Neural crest cell (in vitro differentiated cells): ENCODE measurements around the gene PMFBP1. TPM values are rescaled to one million over a fixed set of nuclear protein-coding genes. Genes with fewer than 3 reads are reported as not detected.
A peak's percentile ranks its signal among the peaks of the same experiment; 100 is the strongest.
"Not testable (repeated sequence)": the region's sequence is repeated elsewhere in the genome, so short reads cannot be mapped to it uniquely, and the experiment has no call there.

Experiments
- DNase-seq: peaks from one replicate; pipeline ENCODE4 v3.0.0; 2021; ENCODE audit warnings: low read depth, mixed read lengths, low spot score
- H3K27ac Mint-ChIP-seq: one replicate; pipeline ENCODE4 v1.8.0; 2021; ENCODE audit warnings: mild to moderate bottlenecking, mixed read lengths; ENCODE audit not compliant: unreplicated experiment
- H3K27me3 Mint-ChIP-seq: 2 replicates; pipeline ENCODE4 v1.8.0; 2021; ENCODE audit warnings: low read depth, mild to moderate bottlenecking, mixed read lengths
- H3K36me3 Mint-ChIP-seq: 2 replicates; pipeline ENCODE4 v1.8.0; 2021; ENCODE audit warnings: low read depth, mild to moderate bottlenecking, mixed read lengths
- H3K4me1 Mint-ChIP-seq: 2 replicates; pipeline ENCODE4 v1.8.0; 2021; ENCODE audit warnings: mixed read lengths
- H3K4me3 Mint-ChIP-seq: one replicate; pipeline ENCODE4 v1.8.0; 2021; ENCODE audit warnings: mild to moderate bottlenecking, mixed read lengths
- H3K9me3 Mint-ChIP-seq: 2 replicates; pipeline ENCODE4 v1.8.0; 2021; ENCODE audit warnings: mixed read lengths
- total RNA-seq: library from RNA; stranded (reverse); gene quantifications from 2 replicates; pipeline ENCODE4 v1.2.1, GENCODE V29; 2021
- TF ChIP-seq, protein P1 (sequence below): fragments of 200-600 bp; sonication (generic); conservative IDR thresholded peaks from 2 replicates; pipeline ENCODE4 v1.5.0; 2021; ENCODE audit warnings: antibody characterized with exemption, mild to moderate bottlenecking

Gene PMFBP1
- total RNA-seq, 1 donor from 2014 or later = 4.0 TPM

DNA sequence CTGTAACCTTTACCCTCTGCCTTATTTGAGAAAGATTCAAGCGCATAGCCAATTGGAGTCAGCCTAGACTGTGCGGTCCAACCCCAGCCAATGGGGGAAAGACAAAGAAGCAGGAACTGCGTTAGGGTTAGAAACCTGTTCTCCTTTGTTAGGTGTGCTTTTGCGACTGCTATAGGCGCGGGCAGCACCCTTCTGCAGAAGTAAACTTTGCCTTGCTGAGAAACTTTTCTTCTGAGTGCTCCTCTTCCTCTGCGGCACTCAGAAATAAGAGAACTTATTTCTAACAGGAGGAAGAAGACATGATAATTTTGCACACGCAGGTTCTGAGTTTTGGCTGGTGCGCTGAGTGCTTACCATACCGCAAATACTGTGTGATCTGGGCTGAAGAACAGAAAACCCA lies 87.5 kb downstream of the PMFBP1 start:
- DNase-seq = no peak
- no peak overlapping the region for H3K27ac Mint-ChIP-seq
- H3K27me3 Mint-ChIP-seq = no peaks in the 10 kb centered on the region
- H3K4me1 Mint-ChIP-seq = no peaks in the 10 kb centered on the region
- H3K36me3 Mint-ChIP-seq = peaks cover 17% of the 10 kb centered on the region
- TF ChIP-seq, protein P1, sequence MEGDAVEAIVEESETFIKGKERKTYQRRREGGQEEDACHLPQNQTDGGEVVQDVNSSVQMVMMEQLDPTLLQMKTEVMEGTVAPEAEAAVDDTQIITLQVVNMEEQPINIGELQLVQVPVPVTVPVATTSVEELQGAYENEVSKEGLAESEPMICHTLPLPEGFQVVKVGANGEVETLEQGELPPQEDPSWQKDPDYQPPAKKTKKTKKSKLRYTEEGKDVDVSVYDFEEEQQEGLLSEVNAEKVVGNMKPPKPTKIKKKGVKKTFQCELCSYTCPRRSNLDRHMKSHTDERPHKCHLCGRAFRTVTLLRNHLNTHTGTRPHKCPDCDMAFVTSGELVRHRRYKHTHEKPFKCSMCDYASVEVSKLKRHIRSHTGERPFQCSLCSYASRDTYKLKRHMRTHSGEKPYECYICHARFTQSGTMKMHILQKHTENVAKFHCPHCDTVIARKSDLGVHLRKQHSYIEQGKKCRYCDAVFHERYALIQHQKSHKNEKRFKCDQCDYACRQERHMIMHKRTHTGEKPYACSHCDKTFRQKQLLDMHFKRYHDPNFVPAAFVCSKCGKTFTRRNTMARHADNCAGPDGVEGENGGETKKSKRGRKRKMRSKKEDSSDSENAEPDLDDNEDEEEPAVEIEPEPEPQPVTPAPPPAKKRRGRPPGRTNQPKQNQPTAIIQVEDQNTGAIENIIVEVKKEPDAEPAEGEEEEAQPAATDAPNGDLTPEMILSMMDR = no peak
- H3K9me3 Mint-ChIP-seq = peaks cover 2% of the 10 kb centered on the region
- no peak overlapping the region for H3K4me3 Mint-ChIP-seq

DNA sequence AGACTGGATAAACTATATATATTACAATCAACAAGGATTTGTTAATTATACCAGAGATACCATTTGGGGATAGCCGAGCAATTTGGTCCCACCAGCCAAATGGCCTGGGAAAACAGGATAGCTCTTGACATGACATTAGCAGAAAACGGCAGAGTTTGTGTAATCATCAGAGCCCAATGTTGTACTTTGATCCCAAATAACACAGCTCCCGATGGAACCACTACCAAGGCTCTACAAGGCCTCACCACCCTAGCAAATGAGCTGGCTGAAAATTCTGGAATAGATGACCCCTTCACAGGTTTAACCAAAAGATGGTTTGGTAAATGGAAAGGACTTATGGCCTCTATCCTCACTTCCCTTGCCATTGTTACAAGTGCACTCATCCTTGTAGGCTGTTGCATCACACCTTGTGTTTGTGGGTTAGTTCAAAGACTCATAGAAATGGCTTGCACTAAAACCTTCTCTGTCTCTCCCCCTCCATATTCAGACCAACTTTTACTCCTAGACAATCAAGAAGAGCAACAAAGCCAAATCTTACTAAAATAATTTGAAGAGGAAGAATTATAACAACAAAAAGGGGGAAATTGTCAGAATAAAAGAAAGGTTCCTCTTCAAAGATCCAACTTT lies 88.1 kb downstream of the PMFBP1 start:
- DNase-seq = no peak
- TF ChIP-seq, protein P1 = no peak
- H3K4me1 Mint-ChIP-seq = no peaks in the 10 kb centered on the region
- no peaks in the 10 kb centered on the region for H3K27me3 Mint-ChIP-seq
- H3K9me3 Mint-ChIP-seq = peaks cover 2% of the 10 kb centered on the region
- no peak overlapping the region for H3K4me3 Mint-ChIP-seq
- H3K36me3 Mint-ChIP-seq = peaks cover 17% of the 10 kb centered on the region
- no peak overlapping the region for H3K27ac Mint-ChIP-seq

- not testable (repeated sequence) for H3K9me3 Mint-ChIP-seq, H3K36me3 Mint-ChIP-seq, H3K4me3 Mint-ChIP-seq, H3K27me3 Mint-ChIP-seq, H3K4me1 Mint-ChIP-seq, DNase-seq, H3K27ac Mint-ChIP-seq
These were observed 94.8 kb downstream of the PMFBP1 start for GRCh38 chr16:72076991-72077706.

DNA sequence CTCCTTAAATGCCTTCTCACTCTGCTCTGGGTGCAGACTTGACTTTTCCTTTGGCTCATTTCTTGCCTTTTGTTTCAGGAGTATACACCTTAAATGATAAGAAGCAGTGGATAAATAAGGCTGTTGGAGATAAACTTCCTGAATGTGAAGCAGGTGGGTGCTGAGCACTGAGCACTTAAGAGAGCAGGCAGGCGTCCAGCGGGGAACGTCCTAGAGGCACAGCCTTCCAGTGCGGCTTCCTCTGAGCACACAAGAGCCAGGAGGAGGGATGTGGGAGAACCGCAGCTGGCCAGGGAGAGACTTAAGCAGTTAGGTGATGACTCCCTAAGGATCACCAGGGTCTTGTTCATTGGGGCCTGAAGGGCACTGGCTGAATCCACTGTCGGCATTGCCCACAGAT lies 96.9 kb downstream of the PMFBP1 start:
- not testable (repeated sequence) for H3K27me3 Mint-ChIP-seq, H3K4me1 Mint-ChIP-seq, H3K27ac Mint-ChIP-seq, H3K9me3 Mint-ChIP-seq, H3K4me3 Mint-ChIP-seq, H3K36me3 Mint-ChIP-seq, DNase-seq

DNA sequence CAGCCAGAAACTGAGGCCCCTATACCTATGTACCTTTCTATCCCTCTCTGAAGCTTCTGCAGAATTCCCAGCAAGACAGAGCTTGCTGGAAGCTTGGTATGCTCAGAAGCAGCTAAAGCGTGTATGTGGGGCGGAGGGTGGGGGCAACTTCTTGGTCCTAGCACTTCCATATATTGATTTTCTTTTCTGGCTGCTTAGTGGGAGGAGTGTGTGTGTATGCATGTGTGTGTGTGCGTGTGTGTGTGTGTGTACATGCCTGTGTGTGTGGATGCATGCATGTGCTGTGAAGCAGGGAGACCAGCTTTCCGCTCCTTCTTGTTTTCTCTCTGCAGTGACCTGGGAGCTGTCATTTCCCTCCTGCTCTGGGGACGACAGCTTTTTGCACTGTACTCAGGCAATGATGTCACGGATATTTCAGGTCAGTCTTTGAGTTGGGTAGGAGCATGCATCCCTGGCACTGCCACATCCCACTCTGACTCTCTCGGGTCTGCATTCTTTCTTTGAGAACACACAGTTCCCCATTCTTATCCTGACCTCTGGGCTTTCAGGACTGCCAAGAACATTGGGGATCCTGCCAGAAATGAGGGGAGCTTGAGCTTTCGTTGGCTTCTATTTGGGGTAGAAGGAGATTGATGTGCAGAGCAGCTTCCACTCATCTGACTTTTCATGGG lies 98.3 kb downstream of the PMFBP1 start:
- no peaks in the 10 kb centered on the region for H3K27me3 Mint-ChIP-seq
- H3K4me3 Mint-ChIP-seq = no peak overlapping the region
- H3K4me1 Mint-ChIP-seq = peaks cover 14% of the 10 kb centered on the region
- TF ChIP-seq, protein P1 = no peak
- H3K27ac Mint-ChIP-seq = no peak overlapping the region
- no peak for DNase-seq
- H3K36me3 Mint-ChIP-seq = no peaks in the 10 kb centered on the region
- H3K9me3 Mint-ChIP-seq = peaks cover 3% of the 10 kb centered on the region

DNA sequence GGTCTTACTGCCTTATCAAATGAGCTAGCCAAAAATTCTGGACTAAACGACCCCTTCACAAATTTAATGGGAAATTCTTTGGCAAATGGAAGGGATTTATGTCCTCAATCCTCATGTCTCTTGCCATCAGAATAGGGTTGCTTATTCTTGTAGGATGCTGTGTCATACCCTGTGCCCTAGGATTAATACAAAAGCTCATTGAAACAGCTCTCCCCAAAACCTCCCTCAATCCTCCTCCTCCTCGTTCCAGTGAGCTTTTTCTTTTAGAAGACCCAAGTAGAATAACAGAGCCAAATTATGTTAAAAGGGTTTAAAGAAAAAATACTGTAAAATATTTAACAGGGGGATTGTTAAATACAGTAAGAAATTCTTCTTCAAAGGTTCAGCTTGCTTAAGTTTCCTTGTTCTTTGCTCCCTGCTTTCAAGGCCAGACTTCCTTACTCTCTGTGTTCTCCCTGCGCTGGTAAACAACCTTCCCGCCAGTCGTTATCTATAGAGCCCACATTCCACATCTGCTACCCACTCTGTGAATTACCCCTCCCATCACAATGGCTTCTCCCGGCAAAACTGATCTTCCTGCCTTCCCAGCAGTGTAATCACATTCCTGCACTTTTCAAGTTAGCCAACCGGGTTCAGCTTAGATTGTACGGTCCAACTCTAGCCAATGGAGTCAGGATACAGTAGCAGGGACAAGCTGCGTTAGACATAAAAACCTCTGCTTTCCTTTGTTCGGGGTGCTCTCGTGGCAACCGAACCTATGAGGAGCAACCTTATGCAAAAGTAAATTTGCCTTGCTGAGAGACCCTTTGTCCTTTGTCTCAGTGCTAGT lies 99.2 kb downstream of the PMFBP1 start:
- peaks cover 3% of the 10 kb centered on the region for H3K9me3 Mint-ChIP-seq
- TF ChIP-seq, protein P1 = no peak
- no peak overlapping the region for H3K4me3 Mint-ChIP-seq
- no peak for DNase-seq
- no peaks in the 10 kb centered on the region for H3K27me3 Mint-ChIP-seq
- H3K4me1 Mint-ChIP-seq = peaks cover 16% of the 10 kb centered on the region
- H3K27ac Mint-ChIP-seq = peak overlapping the region; percentile 88
- H3K36me3 Mint-ChIP-seq = no peaks in the 10 kb centered on the region
